ENCODE data around the gene HIVEP1. TPM values are rescaled to one million over a fixed set of nuclear protein-coding genes. Genes with fewer than 3 reads are reported as not detected.

HIVEP1 gene
- total and polyA plus RNA-seq, 2 of the 8 experiments (the other 6 are each of a cell fraction or from before 2014, with no cell fraction given), result 22.6 to 23.1 TPM

GRCh38 chr6:12069891-12070529, 57.9 kb downstream of the HIVEP1 start (continued):
- no peak for TF ChIP-seq RAD21 (IDR thresholded peaks at IDR 0.05 in 1 of 2, conservative IDR thresholded peaks at IDR 0.05 in 1 of 2; ENCODE audit: low read depth in 2 of 2, low read length in 2 of 2)
- no peak for TF ChIP-seq NANOG (IDR thresholded peaks at IDR 0.05; ENCODE audit: insufficient read depth, low read depth, low read length, poor library complexity, severe bottlenecking)
- TF ChIP-seq ZNF274 (IDR thresholded peaks at IDR 0.05; ENCODE audit: borderline replicate concordance, extremely low read depth, low read length), result no peak
- TF ChIP-seq HDAC2 (IDR thresholded peaks at IDR 0.05; ENCODE audit: borderline replicate concordance in 1 of 2, low read depth in 2 of 2, low read length in 2 of 2), result no peak
- TF ChIP-seq SP2 (IDR thresholded peaks at IDR 0.05; ENCODE audit: low read length), result no peak
